ENCODE measurements around the gene LDLR.

DNA sequence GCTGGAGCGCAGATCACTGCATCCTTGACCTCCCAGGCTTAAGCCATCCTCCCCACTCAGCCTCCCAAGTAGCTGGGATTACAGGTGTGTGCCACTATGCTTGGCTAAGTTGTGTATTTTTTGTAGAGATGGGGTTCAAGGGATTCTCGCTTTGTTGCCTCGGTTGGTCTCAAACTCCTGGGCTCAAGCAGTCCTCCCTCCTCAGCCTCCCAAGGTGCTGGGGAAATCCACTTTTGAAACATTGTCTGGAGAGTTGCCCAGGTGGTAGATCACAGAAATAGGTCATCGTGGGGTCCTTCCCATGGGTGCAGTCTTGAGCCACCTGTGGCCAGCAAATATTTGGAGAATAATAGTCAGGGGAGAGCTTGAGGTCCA lies 5.2 kb downstream of the LDLR start:
- TF ChIP-seq CTCF (IDR thresholded peaks at IDR 0.05) (no peak), POLR2AphosphoS5 (IDR thresholded peaks at IDR 0.05) (no peak), POLR2A (IDR thresholded peaks at IDR 0.05) (no peak), EP300 (IDR thresholded peaks at IDR 0.05) (no peak)

Data from sigmoid colon (tissue), 4 donors.